Measurements from ENCODE around the gene PHPT1. TPM values are rescaled to one million over a fixed set of nuclear protein-coding genes. Genes with fewer than 3 reads are reported as not detected.
"Not testable (repeated sequence)": the region's sequence is repeated elsewhere in the genome, so short reads cannot be mapped to it uniquely, and the experiment has no call there.

PHPT1 gene
- polyA plus RNA-seq, 1 donor, result 312 TPM

- H3K27me3 ChIP-seq (ENCODE audit: control insufficient read depth, insufficient read depth, low read length), result peaks cover 40% of the 10 kb centered on the region
Measured at GRCh38 chr9:136843801-136844740, 5.1 kb upstream of the PHPT1 start.

GRCh38 chr9:136844761-136845464, 4.3 kb upstream of the PHPT1 start:
- Histone ChIP-seq H3K9me3 (ENCODE audit: control insufficient read depth, low read depth, low read length) (peaks cover 32% of the 10 kb centered on the region), H3K4me3 (ENCODE audit: low read length) (no peak overlapping the region), H3K36me3 (ENCODE audit: control insufficient read depth, insufficient read depth, low read length) (peaks cover 4% of the 10 kb centered on the region), H3K27me3 (ENCODE audit: control insufficient read depth, insufficient read depth, low read length) (peaks cover 40% of the 10 kb centered on the region), H3K27ac (ENCODE audit: low read length) (no peak overlapping the region), H3K4me1 (ENCODE audit: control insufficient read depth, insufficient read depth, low read length) (peaks cover 46% of the 10 kb centered on the region)
- peak in 1 of 2 donors; percentile 43 for DNase-seq
- no CpG with 5 or more reads among the region's 88 CpGs for WGBS (ENCODE audit: insufficient coverage, low lambda C conversion rate)

More at GRCh38 chr9:136843801-136844740, 5.1 kb upstream of the PHPT1 start:
- Histone ChIP-seq H3K27ac (ENCODE audit: low read length) (peak overlapping the region; percentile 4), H3K36me3 (ENCODE audit: control insufficient read depth, insufficient read depth, low read length) (peaks cover 11% of the 10 kb centered on the region), H3K9me3 (ENCODE audit: control insufficient read depth, low read depth, low read length) (peaks cover 32% of the 10 kb centered on the region), H3K4me1 (ENCODE audit: control insufficient read depth, insufficient read depth, low read length) (peaks cover 52% of the 10 kb centered on the region)
- DNase-seq, result peak in 1 of 2 donors; percentile 35
- no CpG with 5 or more reads among the region's 99 CpGs for WGBS (ENCODE audit: insufficient coverage, low lambda C conversion rate)
- H3K4me3 ChIP-seq (ENCODE audit: low read length), result not testable (repeated sequence)

- H3K36me3 ChIP-seq (ENCODE audit: control insufficient read depth, insufficient read depth, low read length), result peaks cover 9% of the 10 kb centered on the region
- WGBS (ENCODE audit: insufficient coverage, low lambda C conversion rate), result no CpG with 5 or more reads among the region's 102 CpGs
- no peak overlapping the region for H3K27ac ChIP-seq (ENCODE audit: low read length)
- peaks cover 40% of the 10 kb centered on the region for H3K27me3 ChIP-seq (ENCODE audit: control insufficient read depth, insufficient read depth, low read length)
- H3K4me1 ChIP-seq (ENCODE audit: control insufficient read depth, insufficient read depth, low read length), result peaks cover 47% of the 10 kb centered on the region
- H3K4me3 ChIP-seq (ENCODE audit: low read length), result no peak overlapping the region
- peaks cover 32% of the 10 kb centered on the region for H3K9me3 ChIP-seq (ENCODE audit: control insufficient read depth, low read depth, low read length)
- peak in 1 of 2 donors; percentile 27 for DNase-seq
Measured at GRCh38 chr9:136845465-136846260, 3.5 kb upstream of the PHPT1 start.

GRCh38 chr9:136846376-136847087, 2.7 kb upstream of the PHPT1 start:
- no CpG with 5 or more reads among the region's 98 CpGs for WGBS (ENCODE audit: insufficient coverage, low lambda C conversion rate)
- peak overlapping the region; percentile 52 for H3K27ac ChIP-seq (ENCODE audit: low read length)
- DNase-seq, result peak in 1 of 2 donors; percentile 47
- H3K9me3 ChIP-seq (ENCODE audit: control insufficient read depth, low read depth, low read length), result peaks cover 32% of the 10 kb centered on the region
- peaks cover 48% of the 10 kb centered on the region for H3K4me1 ChIP-seq (ENCODE audit: control insufficient read depth, insufficient read depth, low read length)
- H3K4me3 ChIP-seq (ENCODE audit: low read length), result peak overlapping the region; percentile 26
- H3K27me3 ChIP-seq (ENCODE audit: control insufficient read depth, insufficient read depth, low read length), result peaks cover 40% of the 10 kb centered on the region
- peaks cover 17% of the 10 kb centered on the region for H3K36me3 ChIP-seq (ENCODE audit: control insufficient read depth, insufficient read depth, low read length)

GRCh38 chr9:136847088-136847825, 2.0 kb upstream of the PHPT1 start:
- peak; percentile 80 to 91 for DNase-seq
- Histone ChIP-seq H3K4me3 (ENCODE audit: low read length) (peak overlapping the region; percentile 100), H3K27me3 (ENCODE audit: control insufficient read depth, insufficient read depth, low read length) (peaks cover 40% of the 10 kb centered on the region), H3K4me1 (ENCODE audit: control insufficient read depth, insufficient read depth, low read length) (peaks cover 48% of the 10 kb centered on the region), H3K27ac (ENCODE audit: low read length) (peak overlapping the region; percentile 100), H3K9me3 (ENCODE audit: control insufficient read depth, low read depth, low read length) (peaks cover 32% of the 10 kb centered on the region), H3K36me3 (ENCODE audit: control insufficient read depth, insufficient read depth, low read length) (peaks cover 21% of the 10 kb centered on the region)
- no CpG with 5 or more reads among the region's 75 CpGs for WGBS (ENCODE audit: insufficient coverage, low lambda C conversion rate)

GRCh38 chr9:136847826-136848392, 1.3 kb upstream of the PHPT1 start:
- peaks cover 40% of the 10 kb centered on the region for H3K27me3 ChIP-seq (ENCODE audit: control insufficient read depth, insufficient read depth, low read length)
- H3K27ac ChIP-seq (ENCODE audit: low read length), result peak overlapping the region; percentile 100
- H3K4me1 ChIP-seq (ENCODE audit: control insufficient read depth, insufficient read depth, low read length), result peaks cover 49% of the 10 kb centered on the region
- WGBS (ENCODE audit: insufficient coverage, low lambda C conversion rate), result no CpG with 5 or more reads among the region's 48 CpGs
- H3K4me3 ChIP-seq (ENCODE audit: low read length), result peak overlapping the region; percentile 100
- peaks cover 32% of the 10 kb centered on the region for H3K9me3 ChIP-seq (ENCODE audit: control insufficient read depth, low read depth, low read length)
- H3K36me3 ChIP-seq (ENCODE audit: control insufficient read depth, insufficient read depth, low read length), result peaks cover 25% of the 10 kb centered on the region
- peak; percentile 86 to 92 for DNase-seq

GRCh38 chr9:136848393-136849037, 694 bp upstream of the PHPT1 start:
- peak in 1 of 2 donors; percentile 77 for DNase-seq
- Histone ChIP-seq H3K4me1 (ENCODE audit: control insufficient read depth, insufficient read depth, low read length) (peaks cover 48% of the 10 kb centered on the region), H3K9me3 (ENCODE audit: control insufficient read depth, low read depth, low read length) (peaks cover 32% of the 10 kb centered on the region), H3K27ac (ENCODE audit: low read length) (peak overlapping the region; percentile 100), H3K27me3 (ENCODE audit: control insufficient read depth, insufficient read depth, low read length) (peaks cover 36% of the 10 kb centered on the region), H3K4me3 (ENCODE audit: low read length) (peak overlapping the region; percentile 100), H3K36me3 (ENCODE audit: control insufficient read depth, insufficient read depth, low read length) (peaks cover 30% of the 10 kb centered on the region)
- no CpG with 5 or more reads among the region's 53 CpGs for WGBS (ENCODE audit: insufficient coverage, low lambda C conversion rate)

- Histone ChIP-seq H3K36me3 (ENCODE audit: control insufficient read depth, insufficient read depth, low read length) (peaks cover 45% of the 10 kb centered on the region), H3K27me3 (ENCODE audit: control insufficient read depth, insufficient read depth, low read length) (peaks cover 24% of the 10 kb centered on the region), H3K4me3 (ENCODE audit: low read length) (peak overlapping the region; percentile 100), H3K4me1 (ENCODE audit: control insufficient read depth, insufficient read depth, low read length) (peaks cover 57% of the 10 kb centered on the region), H3K27ac (ENCODE audit: low read length) (peak overlapping the region; percentile 100), H3K9me3 (ENCODE audit: control insufficient read depth, low read depth, low read length) (peaks cover 25% of the 10 kb centered on the region)
- WGBS (ENCODE audit: insufficient coverage, low lambda C conversion rate), result no CpG with 5 or more reads among the region's 43 CpGs
- DNase-seq, result peak in 1 of 2 donors; percentile 32
Measured at GRCh38 chr9:136849960-136850865, 1.0 kb downstream of the PHPT1 start.

Data from large intestine (tissue), 3 donors.